ENCODE data around the gene RNU5D-1.

Gene RNU5D-1

GRCh38 chr1:44688760-44689446 is 42.1 kb downstream of the RNU5D-1 start:
- Histone ChIP-seq H3K9me3 (ENCODE audit: control insufficient read depth, low read length) (no peaks in the 10 kb centered on the region), H3K36me3 (ENCODE audit: control insufficient read depth, insufficient read depth, low read length) (no peaks in the 10 kb centered on the region), H3K4me3 (ENCODE audit: insufficient read depth, low read depth, low read length) (no peak overlapping the region), H3K4me1 (ENCODE audit: control insufficient read depth, insufficient read depth, low read length) (no peaks in the 10 kb centered on the region), H3K27me3 (ENCODE audit: control insufficient read depth, insufficient read depth, low read length, poor library complexity, severe bottlenecking) (no peaks in the 10 kb centered on the region), H3K27ac (ENCODE audit: insufficient read depth, low read depth, low read length, poor library complexity, severe bottlenecking) (no peak overlapping the region)
- WGBS, 2 experiments: 88 to 89% methylated on average over 12 of the region's 12 CpGs

GRCh38 chr1:44685881-44686280 is 45.1 kb downstream of the RNU5D-1 start:
- H3K36me3 ChIP-seq (ENCODE audit: control insufficient read depth, insufficient read depth, low read length): no peaks in the 10 kb centered on the region
- H3K4me3 ChIP-seq (ENCODE audit: insufficient read depth, low read depth, low read length): no peak overlapping the region
- WGBS, 2 experiments: 89 to 92% methylated on average over 8 of the region's 8 CpGs
- H3K4me1 ChIP-seq (ENCODE audit: control insufficient read depth, insufficient read depth, low read length): peaks cover 7% of the 10 kb centered on the region
- H3K27me3 ChIP-seq (ENCODE audit: control insufficient read depth, insufficient read depth, low read length, poor library complexity, severe bottlenecking): no peaks in the 10 kb centered on the region
- H3K9me3 ChIP-seq (ENCODE audit: control insufficient read depth, low read length): no peaks in the 10 kb centered on the region
- no peak overlapping the region for H3K27ac ChIP-seq (ENCODE audit: insufficient read depth, low read depth, low read length, poor library complexity, severe bottlenecking)

GRCh38 chr1:44685218-44685617 is 45.8 kb downstream of the RNU5D-1 start:
- Histone ChIP-seq H3K4me1 (ENCODE audit: control insufficient read depth, insufficient read depth, low read length) (peaks cover 7% of the 10 kb centered on the region), H3K9me3 (ENCODE audit: control insufficient read depth, low read length) (no peaks in the 10 kb centered on the region), H3K27ac (ENCODE audit: insufficient read depth, low read depth, low read length, poor library complexity, severe bottlenecking) (no peak overlapping the region), H3K27me3 (ENCODE audit: control insufficient read depth, insufficient read depth, low read length, poor library complexity, severe bottlenecking) (no peaks in the 10 kb centered on the region), H3K4me3 (ENCODE audit: insufficient read depth, low read depth, low read length) (no peak overlapping the region), H3K36me3 (ENCODE audit: control insufficient read depth, insufficient read depth, low read length) (no peaks in the 10 kb centered on the region)
- 95% methylated on average over 4 of the region's 4 CpGs for WGBS, 2 experiments

- Histone ChIP-seq H3K4me3 (ENCODE audit: insufficient read depth, low read depth, low read length) (no peak overlapping the region), H3K27ac (ENCODE audit: insufficient read depth, low read depth, low read length, poor library complexity, severe bottlenecking) (no peak overlapping the region), H3K27me3 (ENCODE audit: control insufficient read depth, insufficient read depth, low read length, poor library complexity, severe bottlenecking) (no peaks in the 10 kb centered on the region), H3K36me3 (ENCODE audit: control insufficient read depth, insufficient read depth, low read length) (no peaks in the 10 kb centered on the region), H3K4me1 (ENCODE audit: control insufficient read depth, insufficient read depth, low read length) (peaks cover 7% of the 10 kb centered on the region), H3K9me3 (ENCODE audit: control insufficient read depth, low read length) (no peaks in the 10 kb centered on the region)
- WGBS, 2 experiments: 96 to 100% methylated on average over 1 of the region's 1 CpG
Measured at GRCh38 chr1:44684525-44684924, 46.4 kb downstream of the RNU5D-1 start.

GRCh38 chr1:44682883-44683265 is 48.1 kb downstream of the RNU5D-1 start:
- Histone ChIP-seq H3K4me1 (ENCODE audit: control insufficient read depth, insufficient read depth, low read length) (peaks cover 7% of the 10 kb centered on the region), H3K27ac (ENCODE audit: insufficient read depth, low read depth, low read length, poor library complexity, severe bottlenecking) (no peak overlapping the region), H3K36me3 (ENCODE audit: control insufficient read depth, insufficient read depth, low read length) (no peaks in the 10 kb centered on the region), H3K27me3 (ENCODE audit: control insufficient read depth, insufficient read depth, low read length, poor library complexity, severe bottlenecking) (no peaks in the 10 kb centered on the region), H3K9me3 (ENCODE audit: control insufficient read depth, low read length) (no peaks in the 10 kb centered on the region), H3K4me3 (ENCODE audit: insufficient read depth, low read depth, low read length) (no peak overlapping the region)
- 96 to 97% methylated on average over 3 of the region's 3 CpGs for WGBS, 2 experiments

GRCh38 chr1:44681905-44682882 is 48.8 kb downstream of the RNU5D-1 start:
- Histone ChIP-seq H3K27ac (ENCODE audit: insufficient read depth, low read depth, low read length, poor library complexity, severe bottlenecking) (no peak overlapping the region), H3K36me3 (ENCODE audit: control insufficient read depth, insufficient read depth, low read length) (no peaks in the 10 kb centered on the region), H3K9me3 (ENCODE audit: control insufficient read depth, low read length) (no peaks in the 10 kb centered on the region), H3K27me3 (ENCODE audit: control insufficient read depth, insufficient read depth, low read length, poor library complexity, severe bottlenecking) (no peaks in the 10 kb centered on the region), H3K4me3 (ENCODE audit: insufficient read depth, low read depth, low read length) (no peak overlapping the region), H3K4me1 (ENCODE audit: control insufficient read depth, insufficient read depth, low read length) (peaks cover 7% of the 10 kb centered on the region)
- 82 to 83% methylated on average over 13 to 14 of the region's 14 CpGs for whole genome bisulfite sequencing, 2 experiments
